Muscle of leg (tissue), 11 donors: Measurements from ENCODE around the gene CRYGN. TPM values are rescaled to one million over a fixed set of nuclear protein-coding genes. Genes with fewer than 3 reads are reported as not detected.

ENCODE experiments used
- DNase-seq: peaks from one replicate; pipeline ENCODE4 v3.0.0; 2013
- H3K27ac ChIP-seq: one replicate; pipeline ENCODE4 v1.5.1; 2013; ENCODE audit warnings: mild to moderate bottlenecking, low read length, control low read depth
- H3K27me3 ChIP-seq: one replicate; pipeline ENCODE4 v1.6.1; 2013; ENCODE audit warnings: low read length; ENCODE audit not compliant: control insufficient read depth, insufficient read depth
- H3K36me3 ChIP-seq: one replicate; pipeline ENCODE4 v1.6.1; 2013; ENCODE audit warnings: low read length; ENCODE audit not compliant: control insufficient read depth, insufficient read depth
- H3K4me1 ChIP-seq: one replicate; pipeline ENCODE4 v1.6.1; 2013; ENCODE audit warnings: low read length; ENCODE audit not compliant: control insufficient read depth, insufficient read depth
- H3K4me3 ChIP-seq: one replicate; pipeline ENCODE4 v1.5.1; 2013; ENCODE audit warnings: low read length, control low read depth
- H3K9me3 ChIP-seq: replicated peaks from 2 replicates; pipeline ENCODE4 v1.6.1; 2013; ENCODE audit warnings: low read depth, low read length; ENCODE audit not compliant: control insufficient read depth
- WGBS: methylation state at CpG from one replicate; pipeline ENCODE4 v1.1.5; 2013; ENCODE audit warnings: missing lambda C conversion rate; ENCODE audit not compliant: insufficient coverage; 5-methylcytosine and 5-hydroxymethylcytosine counted together
- polyA plus RNA-seq, 8 donors: library from polyadenylated mRNA; unstranded; fragments of 120-200 nt; gene quantifications; one replicate each; pipeline versions ENCODE4 v1.2.1 to v1.2.3, GENCODE V29; 2013; ENCODE audit warnings: inconsistent platforms in 1 of 8, low replicate concordance in 1 of 8; ENCODE audit not compliant: insufficient read length in 8 of 8, insufficient read depth in 1 of 8
- total RNA-seq: library from RNA; stranded (reverse); fragments of 120-200 nt; gene quantifications from one replicate; pipeline ENCODE4 v1.2.4, GENCODE V29; 2013

CRYGN gene
- total and polyA plus RNA-seq, 9 donors: 0.05 to 0.41 (median 0.12) TPM; not detected in 3

DNA sequence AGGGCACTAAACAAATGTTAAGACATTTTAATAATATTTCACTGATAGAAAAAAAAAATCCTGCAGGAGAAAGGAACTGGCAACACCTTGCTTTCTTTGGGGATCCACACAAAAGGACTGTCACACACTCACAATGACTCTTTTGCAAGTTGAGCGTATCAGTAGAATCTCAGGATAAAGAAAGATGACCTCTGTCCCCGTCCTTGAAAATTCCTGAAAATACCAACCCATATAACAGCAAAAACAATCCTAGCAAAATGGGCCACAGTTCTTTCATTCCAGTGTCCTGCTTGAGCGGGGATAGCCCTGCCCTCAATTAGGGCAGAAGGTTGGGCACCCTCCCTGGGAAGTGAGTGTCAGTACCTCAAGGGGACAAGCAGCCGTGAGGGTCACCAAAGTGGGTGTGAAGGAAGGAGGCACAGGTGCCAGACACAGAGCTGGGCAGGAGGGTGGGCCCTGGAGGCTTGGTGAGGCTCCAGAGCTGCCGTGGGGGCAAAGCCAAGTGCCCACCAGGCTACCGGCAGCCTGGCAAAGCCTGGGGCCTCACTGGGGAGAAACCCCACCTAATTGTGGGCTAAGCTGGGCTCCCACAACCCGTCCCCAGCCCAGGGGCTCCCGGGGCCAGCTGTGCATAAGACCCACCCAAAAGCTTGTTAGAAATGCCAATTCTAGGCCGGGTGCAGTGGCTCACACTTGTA lies 32.9 kb downstream of the CRYGN start:
- Histone ChIP-seq H3K27me3 (peaks cover 38% of the 10 kb centered on the region), H3K36me3 (no peaks in the 10 kb centered on the region), H3K27ac (no peak overlapping the region), H3K4me1 (peaks cover 28% of the 10 kb centered on the region), H3K9me3 (no peaks in the 10 kb centered on the region), H3K4me3 (no peak overlapping the region)
- WGBS: 80% methylated on average over 7 of the region's 9 CpGs
- DNase-seq: no peak

DNA sequence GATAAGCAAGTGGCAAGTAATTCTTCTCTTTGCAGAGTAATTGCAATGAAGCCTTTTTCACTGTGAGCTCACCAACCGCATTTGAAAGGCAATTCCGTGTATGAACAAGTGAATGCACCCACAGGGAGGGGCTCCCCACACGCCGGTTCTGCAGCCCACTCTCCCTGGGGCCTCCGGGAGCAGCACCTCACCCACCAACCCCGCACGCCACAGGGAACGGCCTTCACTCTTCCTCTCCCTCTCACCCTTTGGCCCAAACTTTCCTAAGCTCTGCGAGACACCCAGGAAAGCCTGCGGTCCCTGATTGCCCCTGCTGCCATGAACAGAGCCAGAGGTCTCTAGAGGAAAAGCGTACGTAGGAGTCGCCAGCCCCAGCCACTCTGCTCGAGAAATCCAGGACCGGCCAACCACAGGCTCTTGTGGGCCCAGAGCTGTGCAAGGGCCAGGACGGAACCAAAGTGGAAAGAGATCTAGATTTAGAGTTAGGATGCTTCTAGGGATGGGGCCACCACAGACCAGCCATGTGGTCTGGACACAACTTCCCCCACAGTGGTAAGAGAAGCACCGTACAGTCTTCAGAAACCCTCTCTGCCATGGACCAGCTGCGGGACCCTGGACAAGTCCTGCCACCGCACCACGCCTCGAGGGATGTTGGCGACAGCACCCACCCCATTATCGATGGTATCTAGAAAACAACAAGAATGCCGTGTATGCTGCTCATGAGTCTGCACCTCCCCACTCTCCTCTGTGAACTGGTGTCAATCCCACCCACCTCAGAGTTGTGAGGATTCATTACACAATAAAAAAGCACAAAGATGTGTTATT lies 33.7 kb downstream of the CRYGN start:
- Histone ChIP-seq H3K9me3 (no peaks in the 10 kb centered on the region), H3K27me3 (peaks cover 31% of the 10 kb centered on the region), H3K36me3 (no peaks in the 10 kb centered on the region), H3K27ac (no peak overlapping the region), H3K4me1 (peaks cover 28% of the 10 kb centered on the region), H3K4me3 (no peak overlapping the region)
- 90% methylated on average over 18 of the region's 24 CpGs for WGBS
- no peak for DNase-seq

DNA sequence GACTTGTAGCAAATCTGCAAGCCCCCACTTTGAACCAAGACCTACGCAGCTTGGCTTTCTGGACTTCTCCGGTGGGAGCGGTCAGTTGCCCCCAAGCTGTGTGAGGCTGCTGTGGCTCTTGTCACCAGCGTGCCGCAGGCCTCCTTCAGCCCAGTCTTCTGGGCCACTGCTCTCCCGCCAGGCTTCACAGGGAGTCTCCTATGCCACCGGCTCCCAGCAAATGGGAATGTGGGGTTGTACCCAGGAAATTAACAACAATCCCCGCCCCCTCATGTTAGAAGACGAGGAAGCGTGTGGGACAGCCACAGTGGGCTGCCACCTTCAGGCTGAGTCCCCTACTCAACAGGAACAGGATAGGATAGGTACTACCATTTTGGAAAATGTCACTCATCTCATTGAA lies 34.4 kb downstream of the CRYGN start:
- 91% methylated on average over 6 of the region's 10 CpGs for WGBS
- Histone ChIP-seq H3K4me1 (peaks cover 24% of the 10 kb centered on the region), H3K27me3 (peaks cover 24% of the 10 kb centered on the region), H3K36me3 (no peaks in the 10 kb centered on the region), H3K27ac (no peak overlapping the region), H3K9me3 (no peaks in the 10 kb centered on the region), H3K4me3 (no peak overlapping the region)
- no peak for DNase-seq

DNA sequence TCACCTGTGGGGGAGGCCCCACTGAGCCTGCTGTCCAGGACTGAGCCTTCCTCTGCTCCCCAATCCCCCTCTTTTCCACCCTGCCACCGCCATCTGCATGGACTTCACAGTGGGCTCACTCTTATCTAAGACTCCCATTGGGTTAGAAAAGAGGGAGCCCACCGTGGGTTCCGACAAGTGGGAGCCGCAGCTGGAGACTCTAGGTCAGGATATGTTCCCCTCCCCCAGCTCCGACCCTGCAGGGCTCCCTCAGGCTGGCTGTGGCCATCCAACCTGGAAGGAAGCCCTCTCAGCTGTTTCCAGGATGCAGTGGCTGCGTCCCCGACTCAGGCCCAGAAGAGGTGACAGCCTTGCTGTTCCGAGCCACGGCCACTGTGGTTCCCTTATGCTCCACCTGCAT lies 34.9 kb downstream of the CRYGN start:
- 81% methylated on average over 6 of the region's 9 CpGs for WGBS
- H3K27ac ChIP-seq: no peak overlapping the region
- peaks cover 19% of the 10 kb centered on the region for H3K27me3 ChIP-seq
- DNase-seq: no peak
- H3K4me3 ChIP-seq: no peak overlapping the region
- no peaks in the 10 kb centered on the region for H3K9me3 ChIP-seq
- H3K36me3 ChIP-seq: no peaks in the 10 kb centered on the region
- H3K4me1 ChIP-seq: peaks cover 20% of the 10 kb centered on the region

DNA sequence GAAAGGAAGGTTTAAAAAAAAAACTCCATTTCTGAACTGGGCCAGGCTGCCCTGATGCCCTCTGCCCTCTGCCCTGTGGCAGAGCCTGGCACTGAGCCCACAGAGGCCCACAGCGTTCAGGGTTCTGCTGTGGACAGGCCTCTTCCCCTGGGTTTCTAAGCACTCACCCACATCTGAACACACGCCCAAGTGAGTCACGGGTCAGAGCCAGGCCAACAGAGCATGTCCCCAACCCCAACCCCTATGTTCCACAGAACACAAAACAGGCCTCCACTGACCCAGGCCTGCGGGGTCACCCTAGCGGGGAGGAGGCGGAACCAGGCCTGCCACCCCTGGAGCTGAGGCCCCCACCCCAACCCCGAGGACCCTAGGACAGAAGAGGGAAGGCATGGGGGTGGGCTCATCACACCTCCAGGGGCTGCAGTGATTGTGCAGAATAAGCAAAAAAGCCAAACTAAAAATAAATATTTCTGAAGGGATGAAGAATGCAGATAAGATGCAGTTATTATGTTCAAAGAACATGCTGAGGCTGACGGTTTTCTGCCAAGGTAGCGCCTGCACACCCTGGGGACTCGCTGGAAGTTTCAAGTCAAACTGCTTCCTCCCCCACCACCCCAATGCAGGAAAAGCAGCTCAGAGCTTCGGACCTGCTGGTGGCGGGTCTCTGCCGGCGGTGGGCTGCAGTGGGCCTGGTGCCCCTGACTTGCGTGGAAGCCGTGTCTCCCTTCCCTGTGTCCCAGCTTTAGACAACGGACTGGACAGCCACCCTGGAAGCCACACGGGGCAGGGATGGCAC lies 35.5 kb downstream of the CRYGN start:
- Histone ChIP-seq H3K4me1 (peaks cover 14% of the 10 kb centered on the region), H3K27me3 (peaks cover 12% of the 10 kb centered on the region), H3K4me3 (no peak overlapping the region), H3K36me3 (no peaks in the 10 kb centered on the region), H3K9me3 (no peaks in the 10 kb centered on the region), H3K27ac (no peak overlapping the region)
- 62% methylated on average over 13 of the region's 18 CpGs for WGBS
- peak; percentile 42 for DNase-seq

DNA sequence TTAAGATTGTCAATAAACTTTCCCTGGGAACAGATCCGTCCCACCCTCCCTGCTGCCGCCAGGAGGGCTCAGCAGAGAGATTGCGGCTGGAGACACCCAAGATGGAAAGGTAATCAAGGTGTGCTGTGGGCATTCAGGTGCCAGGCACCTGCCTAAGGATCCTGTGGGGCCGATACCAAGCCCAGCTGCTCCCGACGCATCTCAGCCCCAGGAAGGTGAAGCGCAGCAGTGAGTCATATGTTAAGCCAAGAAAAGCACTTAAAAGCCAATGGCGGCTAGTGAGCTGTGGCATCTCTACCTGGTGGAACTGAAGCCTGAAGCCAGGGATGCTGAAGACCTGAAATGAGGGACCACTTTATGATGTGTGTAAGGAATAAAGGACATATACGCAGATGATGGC lies 36.2 kb downstream of the CRYGN start:
- Histone ChIP-seq H3K4me3 (no peak overlapping the region), H3K27me3 (peaks cover 7% of the 10 kb centered on the region), H3K4me1 (peaks cover 13% of the 10 kb centered on the region), H3K36me3 (no peaks in the 10 kb centered on the region), H3K27ac (no peak overlapping the region), H3K9me3 (no peaks in the 10 kb centered on the region)
- no peak for DNase-seq
- 67% methylated on average over 7 of the region's 9 CpGs for WGBS

DNA sequence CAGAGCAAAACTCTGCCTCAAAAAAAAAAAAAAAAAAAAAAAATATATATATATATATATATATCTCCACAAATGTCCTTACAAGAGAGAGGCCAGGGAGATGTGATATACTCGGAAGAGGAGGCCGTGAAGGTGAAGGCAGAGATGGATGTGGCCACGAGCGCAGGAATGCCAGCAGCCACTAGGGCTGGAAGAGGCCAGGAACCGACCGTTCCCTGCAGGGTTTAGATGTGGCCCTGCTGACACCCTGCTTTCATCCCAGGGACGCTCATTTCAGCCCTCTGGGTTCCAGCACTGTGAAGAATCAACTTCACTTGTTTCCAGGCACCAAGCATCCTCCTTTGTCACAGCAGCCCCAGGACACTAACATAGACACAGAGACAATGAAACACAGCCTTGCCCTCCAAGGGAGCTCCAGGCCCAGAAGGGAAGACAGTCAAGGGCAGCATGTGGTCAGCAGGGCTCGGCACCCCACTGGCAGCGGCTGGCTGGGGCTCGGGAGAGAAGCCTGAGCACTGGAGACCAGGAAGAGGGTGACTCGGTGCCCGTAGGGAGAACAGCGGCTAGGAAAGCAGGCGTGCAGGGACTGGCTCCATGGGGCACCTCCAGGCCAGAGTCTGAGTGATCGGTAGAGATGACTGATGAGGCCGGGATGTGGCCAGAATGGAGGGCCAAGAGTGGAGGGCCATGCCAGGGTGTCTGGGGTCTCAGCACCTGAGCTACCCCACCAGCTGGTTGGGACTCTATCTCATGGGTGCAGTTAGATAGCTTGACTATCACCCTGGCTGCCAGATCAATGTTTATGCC lies 37.7 kb downstream of the CRYGN start:
- Histone ChIP-seq H3K9me3 (peaks cover 4% of the 10 kb centered on the region), H3K4me3 (no peak overlapping the region), H3K36me3 (no peaks in the 10 kb centered on the region), H3K27ac (no peak overlapping the region), H3K27me3 (peaks cover 2% of the 10 kb centered on the region), H3K4me1 (peaks cover 8% of the 10 kb centered on the region)
- WGBS: 93% methylated on average over 15 of the region's 16 CpGs
- DNase-seq: no peak

DNA sequence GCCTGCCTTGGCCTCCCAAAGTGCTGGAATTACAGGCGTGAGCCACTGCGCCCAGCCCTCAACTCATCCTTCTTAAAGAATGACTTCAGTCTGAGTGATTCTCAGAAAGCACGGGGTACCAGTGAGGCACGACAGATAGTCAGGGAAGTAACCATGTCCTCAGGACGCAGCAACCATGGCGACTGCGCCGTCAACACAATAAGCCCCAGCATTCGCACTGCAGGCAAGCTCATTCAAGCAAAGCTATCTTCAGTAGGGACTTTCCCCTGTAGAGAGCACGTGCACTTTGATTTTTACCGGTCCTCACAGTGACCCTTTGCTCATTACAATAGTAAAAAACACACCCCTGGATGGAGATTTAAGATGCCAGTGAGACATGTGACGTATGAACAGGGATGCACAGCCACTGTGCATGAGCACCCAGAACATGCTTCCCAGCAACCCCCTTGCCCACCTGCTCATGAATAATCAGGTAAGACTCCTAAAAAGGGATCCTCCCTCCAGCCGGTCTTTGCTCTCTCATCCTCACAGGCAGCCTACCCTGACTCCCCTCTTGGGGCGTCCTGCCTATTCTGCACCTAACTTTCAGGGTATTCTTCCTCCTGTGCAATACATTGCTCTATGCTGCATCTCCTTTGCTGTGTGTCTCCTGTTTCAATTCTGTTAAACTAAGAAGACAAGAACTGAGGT lies 39.2 kb downstream of the CRYGN start:
- DNase-seq: no peak
- peaks cover 8% of the 10 kb centered on the region for H3K4me1 ChIP-seq
- 73% methylated on average over 11 of the region's 14 CpGs for WGBS
- no peak overlapping the region for H3K4me3 ChIP-seq
- H3K27ac ChIP-seq: no peak overlapping the region
- H3K9me3 ChIP-seq: peaks cover 4% of the 10 kb centered on the region
- no peaks in the 10 kb centered on the region for H3K27me3 ChIP-seq
- no peaks in the 10 kb centered on the region for H3K36me3 ChIP-seq

DNA sequence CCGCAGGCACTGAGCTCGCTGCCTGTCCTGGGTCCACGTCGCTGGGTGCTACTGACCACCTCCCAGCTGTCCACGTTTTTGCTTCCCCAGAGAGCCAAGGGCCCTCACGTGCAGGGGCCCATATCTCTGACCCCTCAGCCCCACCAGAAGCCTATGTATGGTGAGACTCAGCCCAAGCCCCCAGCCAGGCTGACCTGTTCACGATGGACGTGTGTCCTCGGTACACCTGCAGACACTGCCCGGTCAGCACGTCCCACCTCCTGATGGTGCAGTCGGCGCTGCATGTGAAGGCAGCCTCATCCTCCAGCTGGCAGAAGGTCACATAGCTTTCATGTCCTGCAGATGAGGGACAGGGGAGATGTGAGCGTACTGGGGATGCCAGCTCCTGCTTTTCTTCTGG lies 40.0 kb downstream of the CRYGN start:
- DNase-seq: no peak
- H3K4me1 ChIP-seq: peaks cover 7% of the 10 kb centered on the region
- 55% methylated on average over 13 of the region's 14 CpGs for WGBS

More for the DNA sequence above, 40.0 kb downstream of the CRYGN start:
- no peak overlapping the region for H3K27ac ChIP-seq
- peaks cover 4% of the 10 kb centered on the region for H3K9me3 ChIP-seq
- no peaks in the 10 kb centered on the region for H3K36me3 ChIP-seq
- no peaks in the 10 kb centered on the region for H3K27me3 ChIP-seq
- no peak overlapping the region for H3K4me3 ChIP-seq
